Measurements from ENCODE around the gene STRBP.

STRBP gene

DNA sequence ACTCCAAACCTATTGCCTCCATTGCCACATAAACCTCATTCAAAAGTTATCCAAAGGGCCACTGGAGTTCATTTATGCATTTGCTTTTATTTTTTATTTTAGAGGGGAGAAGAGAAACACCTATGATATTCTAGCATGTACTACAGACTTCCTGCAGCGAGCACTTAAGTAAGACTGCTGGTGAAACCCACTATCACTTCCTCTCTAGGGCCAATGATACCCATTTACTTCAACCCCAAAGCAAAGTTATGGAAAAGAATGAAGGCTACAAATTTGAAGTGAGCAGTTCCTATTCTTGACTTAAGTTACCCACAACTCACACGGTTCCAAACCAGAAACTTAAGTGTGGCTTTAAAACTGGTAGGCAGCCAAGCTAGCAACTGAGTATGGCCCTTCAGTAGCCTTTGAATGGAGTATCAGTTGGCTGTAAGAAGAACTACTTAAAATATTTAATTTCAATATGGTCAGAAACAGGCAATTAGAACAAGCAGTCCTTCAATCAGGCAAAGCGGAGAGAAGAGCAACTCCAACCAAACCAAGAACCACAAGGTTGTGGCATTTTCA is 140.8 kb downstream of the STRBP start:
- DNase-seq (ENCODE audit: low read depth) = no peak

DNA sequence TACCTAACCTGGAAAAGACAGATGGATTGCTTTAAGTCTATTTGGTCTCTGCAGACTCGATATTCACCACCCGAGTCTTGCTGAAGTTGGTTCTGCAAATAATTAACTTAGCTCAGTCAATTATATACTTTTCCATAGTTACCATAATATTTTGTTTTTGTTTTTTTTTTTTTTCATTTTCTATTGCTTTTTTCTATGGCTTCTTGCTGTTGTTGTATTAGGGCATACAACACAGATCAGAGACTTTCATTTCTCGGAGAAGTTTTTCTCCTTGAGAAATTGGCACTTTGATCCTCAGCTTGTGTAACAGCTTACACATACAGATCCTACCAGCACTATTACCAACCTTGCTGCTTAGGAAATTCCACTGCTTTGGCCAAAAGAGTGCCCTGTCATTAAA is 146.9 kb downstream of the STRBP start:
- DNase-seq (ENCODE audit: low read depth) = no peak

DNA sequence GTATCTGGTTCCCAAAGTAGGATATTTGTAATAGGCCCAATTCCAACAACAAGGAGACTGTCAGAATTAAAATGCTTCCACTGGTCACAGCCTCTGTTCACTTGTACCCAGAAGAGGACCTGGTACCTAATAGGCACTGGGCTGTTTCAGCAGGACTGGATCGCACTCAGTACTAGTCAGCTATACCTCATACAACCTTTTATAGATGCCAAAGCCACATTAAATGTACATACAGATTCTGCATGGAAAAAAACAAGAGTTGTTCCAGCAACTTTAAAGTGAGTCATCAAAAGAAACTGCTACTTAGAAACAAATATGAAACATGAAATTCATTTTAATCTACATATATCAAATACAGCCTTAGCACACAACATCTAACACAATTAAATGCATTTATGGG is 147.4 kb downstream of the STRBP start:
- DNase-seq (ENCODE audit: low read depth) = no peak

- DNase-seq (ENCODE audit: low read depth) = no peak
These were observed 148.3 kb downstream of the STRBP start for GRCh38 chr9:123120131-123120530.

GRCh38 chr9:123119566-123119965 is 148.8 kb downstream of the STRBP start:
- no peak for DNase-seq (ENCODE audit: low read depth)

- DNase-seq (ENCODE audit: low read depth) = no peak
These were observed 152.3 kb downstream of the STRBP start for GRCh38 chr9:123116036-123116435.

GRCh38 chr9:123115146-123115913 is 153.1 kb downstream of the STRBP start:
- no peak for DNase-seq (ENCODE audit: low read depth)

DNA sequence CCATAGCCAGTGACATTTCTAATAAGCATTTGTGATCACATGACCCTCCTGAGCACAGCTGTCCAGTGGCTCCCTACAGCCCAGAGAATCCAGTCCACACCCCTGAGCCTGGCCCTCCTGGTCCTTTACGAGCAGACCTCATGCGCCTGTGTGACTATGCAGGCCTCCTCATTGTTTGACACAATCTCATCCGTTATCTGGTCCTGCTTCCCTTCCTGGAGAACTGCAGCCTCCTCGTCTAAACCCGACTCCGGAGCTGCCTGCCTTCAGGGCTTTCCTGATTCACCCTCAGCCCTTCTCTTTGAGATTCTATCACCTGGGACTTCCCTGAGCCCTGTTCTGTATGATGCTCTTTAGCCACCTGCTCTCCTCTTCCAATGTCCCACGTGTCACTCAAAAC is 155.2 kb downstream of the STRBP start:
- DNase-seq (ENCODE audit: low read depth) = no peak

GRCh38 chr9:123112015-123112975 is 156.1 kb downstream of the STRBP start:
- DNase-seq (ENCODE audit: low read depth) = no peak

- DNase-seq (ENCODE audit: low read depth) = no peak
These were observed 156.9 kb downstream of the STRBP start for GRCh38 chr9:123111427-123112014.

DNA sequence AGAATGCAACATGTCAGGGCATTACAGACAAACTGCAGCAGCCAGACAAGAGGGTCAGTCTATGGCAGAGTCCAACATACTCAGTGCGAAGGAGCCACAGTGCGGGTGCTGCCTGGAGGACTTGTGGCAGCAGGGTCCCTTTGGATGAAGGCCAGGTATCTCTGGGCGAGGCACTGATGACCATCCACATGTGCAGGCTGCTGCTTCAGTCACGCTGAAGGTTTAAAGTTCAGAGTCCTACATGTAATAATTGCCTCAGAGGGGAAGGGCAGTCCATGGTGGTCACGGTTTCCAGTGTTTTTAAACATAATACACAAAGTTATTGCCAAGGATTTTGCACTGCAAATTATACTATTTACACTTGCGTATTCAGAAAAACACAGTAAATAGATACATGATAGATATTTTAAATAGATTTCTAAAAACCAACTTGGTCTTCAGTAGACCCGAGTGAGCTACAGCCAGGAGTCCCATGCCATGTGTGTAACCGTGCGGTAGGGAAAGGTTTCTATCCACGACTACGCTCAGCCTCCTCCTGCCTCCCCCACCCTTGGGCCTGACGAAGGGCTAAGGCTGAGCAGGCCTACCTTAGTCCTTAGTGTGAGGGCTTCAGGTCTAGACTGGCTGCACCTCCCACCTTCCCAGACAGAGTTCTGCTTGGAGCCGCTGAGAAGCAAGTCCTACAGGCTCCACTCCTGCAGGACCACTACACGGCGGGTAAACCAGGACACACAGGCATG is 158.7 kb downstream of the STRBP start:
- DNase-seq (ENCODE audit: low read depth) = no peak

DNA sequence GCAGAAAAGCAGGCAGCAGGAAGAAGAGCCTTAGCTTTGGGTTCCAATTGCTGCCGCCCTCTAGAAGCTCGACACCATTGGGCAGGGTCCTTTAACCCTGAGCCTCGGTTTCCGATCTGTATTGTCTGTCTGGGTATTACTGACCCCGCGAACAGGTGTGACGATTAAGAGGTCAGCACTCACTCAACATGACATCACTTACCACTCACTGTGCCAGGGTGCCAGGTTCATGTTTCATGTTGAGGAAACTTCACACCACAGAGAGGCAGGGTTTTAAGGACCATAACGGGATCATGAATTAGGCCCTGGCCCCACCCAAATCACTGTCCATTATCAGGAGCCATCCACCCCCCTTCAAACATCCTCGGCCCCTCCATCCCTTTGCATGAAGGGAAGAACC is 159.4 kb downstream of the STRBP start:
- no peak for DNase-seq (ENCODE audit: low read depth)

GRCh38 chr9:123107639-123108285 is 160.6 kb downstream of the STRBP start:
- DNase-seq (ENCODE audit: low read depth) = no peak

DNA sequence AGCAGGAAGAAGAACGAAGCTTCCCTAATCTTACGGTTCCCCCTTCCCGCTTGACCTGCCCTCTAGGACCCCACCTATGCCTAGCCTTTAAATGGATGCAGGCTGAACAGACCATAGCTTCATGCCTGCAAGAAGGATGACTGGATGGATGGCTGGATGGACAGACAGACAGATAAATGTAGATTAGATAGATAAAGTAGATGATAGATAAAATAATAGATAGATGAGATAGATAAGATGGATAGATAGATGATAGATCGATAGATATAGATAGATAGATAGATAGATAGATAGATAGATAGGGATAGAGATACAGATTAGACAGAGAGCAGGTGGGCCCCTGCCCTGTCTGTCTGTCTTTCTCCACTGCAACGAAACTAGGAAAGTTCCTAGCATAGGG is 162.9 kb downstream of the STRBP start:
- no peak for DNase-seq (ENCODE audit: low read depth)

- no peak for DNase-seq (ENCODE audit: low read depth)
These were observed 163.6 kb downstream of the STRBP start for GRCh38 chr9:123104807-123105206.

GRCh38 chr9:123102375-123103113 is 165.8 kb downstream of the STRBP start:
- DNase-seq (ENCODE audit: low read depth) = no peak

DNA sequence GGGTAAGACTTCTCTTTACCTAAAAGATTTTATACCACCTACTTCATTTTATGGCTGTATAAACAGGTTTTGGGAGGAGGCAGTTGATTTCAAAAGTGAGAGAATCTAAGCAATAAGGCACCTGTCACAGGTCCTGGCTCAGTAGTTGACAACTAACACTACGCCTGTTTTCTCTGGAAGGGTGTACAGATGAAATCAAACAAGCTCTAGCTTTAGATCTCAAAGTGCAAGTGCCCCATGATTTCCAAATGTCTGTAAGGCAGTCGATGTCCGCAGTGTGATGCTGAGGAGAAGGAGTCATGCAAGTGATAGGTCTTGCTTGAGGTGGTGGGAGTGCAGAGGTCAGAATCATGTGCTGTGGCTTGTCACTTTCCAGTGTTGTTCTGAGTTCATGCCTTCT is 168.8 kb downstream of the STRBP start:
- DNase-seq (ENCODE audit: low read depth) = no peak

DNA sequence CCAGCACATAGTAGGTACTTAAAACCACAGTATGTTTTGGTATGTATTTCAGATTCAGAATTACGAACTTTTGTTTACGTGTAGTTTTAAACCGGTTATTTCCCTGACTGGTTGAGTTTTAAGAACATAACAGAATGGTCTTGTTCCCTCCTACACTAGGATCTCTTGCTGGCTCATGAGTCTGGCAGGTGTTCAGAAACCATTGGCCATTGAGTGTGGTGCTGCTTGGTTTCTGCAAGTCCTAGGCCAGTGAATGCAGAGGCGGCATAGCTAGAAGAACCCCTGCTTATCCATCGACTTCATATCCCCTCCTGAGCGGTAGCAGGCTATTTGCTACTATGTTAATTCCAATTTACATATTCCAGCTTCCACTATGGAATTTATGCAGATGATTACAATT is 169.3 kb downstream of the STRBP start:
- no peak for DNase-seq (ENCODE audit: low read depth)

DNA sequence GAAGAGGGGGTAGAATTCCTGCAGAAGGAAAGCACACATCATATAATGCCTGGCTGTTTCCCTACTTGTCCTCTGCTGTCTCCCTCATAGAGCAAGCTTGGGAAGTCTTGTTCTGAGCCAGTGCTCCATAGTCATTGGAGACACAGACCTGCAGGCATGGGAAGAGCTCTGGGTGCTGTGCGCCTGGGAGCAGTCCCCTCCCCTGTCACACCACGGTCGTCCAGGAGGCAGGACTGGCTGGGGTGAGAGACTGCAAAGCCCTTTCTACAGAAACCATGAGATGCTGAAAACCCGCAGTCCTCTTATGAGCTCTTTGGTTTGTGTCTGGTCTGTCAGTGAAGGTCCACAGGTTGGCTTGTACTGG is 170.3 kb downstream of the STRBP start:
- DNase-seq (ENCODE audit: low read depth) = no peak

DNA sequence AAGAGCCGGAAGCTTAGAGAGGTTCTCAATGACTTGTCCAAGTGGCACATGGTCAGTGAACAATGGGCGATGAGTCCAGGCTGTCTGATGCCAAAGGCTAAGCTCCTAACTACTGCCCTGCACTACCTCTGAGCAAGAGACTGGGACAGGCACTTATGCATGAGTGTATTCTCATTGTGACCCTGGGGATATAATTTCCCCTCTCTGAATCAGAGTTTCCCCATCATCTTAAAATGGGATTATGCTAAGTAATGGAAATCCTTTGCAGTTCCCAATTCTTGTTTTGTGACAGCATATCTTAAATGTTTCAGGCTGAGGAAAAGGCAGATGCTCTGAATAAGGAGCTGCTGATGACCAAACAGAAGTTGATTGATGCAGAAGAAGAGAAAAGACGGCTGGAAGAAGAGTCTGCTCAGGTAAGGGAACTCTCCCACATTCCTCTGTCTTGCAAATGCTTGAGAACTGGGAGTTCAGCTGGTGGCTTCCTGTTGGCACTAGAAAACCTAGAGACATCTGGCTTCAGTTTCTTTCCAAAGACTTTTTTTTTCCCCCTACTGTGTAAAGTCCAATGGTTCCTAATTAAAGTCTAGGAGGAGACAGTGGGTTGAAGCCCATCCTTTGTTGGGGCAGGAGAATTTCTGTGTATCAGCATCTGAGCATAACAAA is 170.8 kb downstream of the STRBP start:
- no peak for DNase-seq (ENCODE audit: low read depth)

Measured in activated T-helper 1 cell treated with Interleukin-2 at 50 U/mL for 16 hours (primary cell).